SU-DHL-6 (cell line): ENCODE measurements around the gene ACOT11.

Source experiments
- CTCF ChIP-seq: fragments of 200-600 bp; sonication (generic); IDR thresholded peaks from one replicate; pipeline ENCODE4 v1.5.1; 2017; ENCODE audit warnings: antibody characterized with exemption, mild to moderate bottlenecking, low read length, moderate library complexity; ENCODE audit not compliant: insufficient read depth, poor library complexity, severe bottlenecking
- EZH2phosphoT487 ChIP-seq: fragments of 200-600 bp; sonication (generic), shearing (Covaris generic); conservative IDR thresholded peaks from 2 replicates; pipeline ENCODE4 v1.6.1; 2018; ENCODE audit warnings: mild to moderate bottlenecking, antibody characterized with exemption, low read length, moderate library complexity, mixed read lengths

GRCh38 chr1:54595956-54596498 is 48.0 kb downstream of the ACOT11 start:
- TF ChIP-seq CTCF (no peak), EZH2phosphoT487 (no peak)
